HUDEP-2 (cell line): ENCODE data around the gene OR56A5.
"Not testable (repeated sequence)": the region's sequence is repeated elsewhere in the genome, so short reads cannot be mapped to it uniquely, and the experiment has no call there.

Source experiments
- DNase-seq, 76 experiments: peaks; one replicate each; lab custom pipeline; 2025; ENCODE audit not compliant: unreplicated experiment in 76 of 76; lab: John Stamatoyannopoulos, UW

The OR56A5 gene, protein sequence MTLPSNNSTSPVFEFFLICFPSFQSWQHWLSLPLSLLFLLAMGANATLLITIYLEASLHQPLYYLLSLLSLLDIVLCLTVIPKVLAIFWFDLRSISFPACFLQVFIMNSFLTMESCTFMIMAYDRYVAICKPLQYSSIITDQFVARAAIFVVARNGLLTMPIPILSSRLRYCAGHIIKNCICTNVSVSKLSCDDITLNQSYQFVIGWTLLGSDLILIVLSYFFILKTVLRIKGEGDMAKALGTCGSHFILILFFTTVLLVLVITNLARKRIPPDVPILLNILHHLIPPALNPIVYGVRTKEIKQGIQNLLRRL

DNA sequence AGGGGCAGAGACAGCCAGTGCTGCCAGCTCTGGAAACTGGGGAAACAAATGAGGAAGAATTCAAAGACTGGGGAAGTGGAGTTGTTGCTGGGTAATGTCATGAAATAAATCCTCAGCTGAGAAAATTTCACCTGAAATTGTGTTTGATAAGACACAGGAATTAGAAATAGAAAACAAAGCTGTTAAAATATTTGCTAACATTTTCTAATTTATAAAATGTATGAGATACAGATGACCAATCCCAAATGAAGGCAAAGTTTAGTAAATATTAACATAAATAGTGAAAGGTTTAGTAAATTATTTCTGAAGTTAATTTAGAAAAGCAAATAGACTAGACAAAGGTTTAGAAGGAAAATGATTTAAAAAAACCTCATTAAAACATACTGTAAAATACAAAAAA lies at the start of gene OR56A5:
OR56A5 (minus strand) TSS at position 101 of the 400 bp plus-strand sequence; CDS start at position 101, 0 bp downstream.
- no peak for DNase-seq

DNA sequence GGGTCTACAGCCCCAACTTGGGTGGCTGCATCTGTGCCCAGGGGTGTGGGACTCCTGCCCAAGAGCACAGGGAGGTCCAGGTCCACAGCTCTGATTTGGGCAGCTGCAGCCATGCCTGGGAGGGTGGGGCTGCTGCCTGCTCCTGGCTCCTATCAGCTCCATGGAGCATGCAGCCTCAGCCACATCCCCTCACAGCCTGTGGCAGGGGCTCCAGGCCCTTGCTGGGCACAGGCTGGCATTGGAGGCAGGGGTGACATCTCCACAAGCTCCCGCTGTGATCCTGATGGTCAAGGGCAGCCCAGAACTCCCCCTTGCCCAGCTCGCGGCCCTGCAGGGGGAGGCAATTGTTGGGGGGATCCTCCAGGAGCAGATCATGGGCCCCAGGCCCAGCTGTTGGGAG lies 44.7 kb upstream of the OR56A5 start:
- no peak for DNase-seq

DNA sequence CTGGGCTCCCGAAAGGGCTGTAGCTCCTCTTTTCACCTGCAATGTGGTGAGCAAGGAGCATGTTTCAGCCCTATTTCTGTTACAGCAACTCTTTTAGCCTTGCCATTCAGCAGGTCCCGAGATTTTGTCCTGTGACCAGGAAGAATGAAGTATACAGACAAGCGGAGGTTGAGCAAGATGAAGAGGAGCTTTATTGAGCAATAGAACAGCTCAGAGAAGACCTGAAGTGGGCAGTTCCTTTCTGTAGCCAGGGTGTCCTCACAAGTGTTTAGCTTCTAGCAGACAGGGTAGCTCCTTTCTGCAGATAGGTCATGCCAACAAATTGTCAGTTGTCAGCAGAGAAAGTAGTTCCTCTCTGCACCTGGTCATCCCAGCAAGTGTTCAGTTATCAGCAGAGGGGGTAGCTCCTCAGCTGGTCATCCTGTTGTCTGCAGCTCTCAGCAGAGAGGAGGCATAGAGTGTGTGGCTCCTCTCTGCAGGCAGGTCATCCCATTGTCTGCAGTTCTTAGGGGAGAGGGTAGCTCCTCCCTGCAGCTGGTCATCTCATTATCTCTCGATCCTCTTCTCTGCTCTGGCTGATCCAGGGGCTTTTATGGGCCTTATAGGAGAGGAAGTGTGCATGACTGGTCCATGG lies 43.9 kb upstream of the OR56A5 start:
- DNase-seq = no peak

DNA sequence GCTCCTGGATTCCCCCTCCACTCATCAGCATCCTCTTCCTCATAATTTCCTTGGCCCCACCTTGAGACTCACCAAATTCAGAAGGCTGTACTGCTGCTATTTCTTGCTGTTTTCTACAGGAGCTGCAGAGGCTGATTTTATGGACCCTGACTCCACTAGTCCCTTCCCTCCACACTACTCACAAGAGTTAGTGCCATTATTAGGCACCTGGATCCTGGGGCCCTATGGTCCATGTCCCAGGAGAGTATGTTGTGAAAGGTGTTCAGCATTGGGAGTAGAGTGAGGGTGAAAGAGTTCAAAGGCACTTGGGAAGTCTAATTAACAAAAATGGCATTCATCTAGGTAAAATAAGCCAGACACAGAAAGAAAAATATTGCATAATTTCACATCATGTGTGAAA lies 38.6 kb upstream of the OR56A5 start, which contains the start of gene OR56A4:
OR56A4 (minus strand) TSS at position 101 of the 400 bp plus-strand sequence. CDS start 3,954 bp downstream, outside the sequence.
- no peak for DNase-seq

DNA sequence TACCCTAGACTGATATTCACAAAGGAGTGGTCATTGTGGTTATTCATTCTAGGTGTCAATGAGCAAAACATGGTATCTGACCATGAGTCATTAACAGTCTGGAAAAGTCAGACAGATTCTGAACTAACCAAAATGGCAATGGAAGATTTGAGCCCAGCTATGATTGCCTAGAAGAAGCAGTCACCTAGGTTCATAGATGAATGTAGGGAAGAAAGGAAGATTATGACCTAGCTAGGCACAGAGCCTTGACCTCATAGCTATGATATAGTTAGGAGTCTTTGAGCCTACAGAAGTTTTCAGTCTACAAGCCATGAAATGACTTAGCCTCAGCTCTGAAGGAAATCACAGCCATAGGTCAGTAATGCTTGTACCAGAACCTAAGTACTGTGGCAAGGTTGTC lies 38.1 kb upstream of the OR56A5 start:
- DNase-seq = no peak

DNA sequence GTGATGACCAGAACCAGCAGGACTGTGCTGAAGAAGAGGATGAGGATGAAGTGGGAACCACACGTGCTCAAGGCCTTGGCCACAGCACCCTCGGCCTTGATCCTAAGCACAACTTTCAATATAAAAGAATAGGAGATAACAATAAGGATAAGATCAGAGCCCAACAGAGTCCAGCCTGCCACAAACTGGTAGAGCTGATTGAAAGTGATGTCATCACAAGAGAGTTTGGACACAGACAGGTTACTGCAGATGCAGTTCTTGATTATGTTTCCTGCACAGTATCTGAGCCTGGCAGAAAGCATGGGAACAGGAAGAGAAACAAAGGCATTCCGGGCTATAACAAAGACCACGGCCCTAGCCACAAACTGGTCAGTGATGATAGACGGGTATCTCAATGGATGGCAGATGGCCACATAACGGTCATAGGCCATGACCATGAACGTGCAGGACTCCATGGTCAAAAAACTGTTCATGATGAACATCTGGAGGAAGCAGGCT lies 34.0 kb upstream of the OR56A5 start:
- DNase-seq = no peak

DNA sequence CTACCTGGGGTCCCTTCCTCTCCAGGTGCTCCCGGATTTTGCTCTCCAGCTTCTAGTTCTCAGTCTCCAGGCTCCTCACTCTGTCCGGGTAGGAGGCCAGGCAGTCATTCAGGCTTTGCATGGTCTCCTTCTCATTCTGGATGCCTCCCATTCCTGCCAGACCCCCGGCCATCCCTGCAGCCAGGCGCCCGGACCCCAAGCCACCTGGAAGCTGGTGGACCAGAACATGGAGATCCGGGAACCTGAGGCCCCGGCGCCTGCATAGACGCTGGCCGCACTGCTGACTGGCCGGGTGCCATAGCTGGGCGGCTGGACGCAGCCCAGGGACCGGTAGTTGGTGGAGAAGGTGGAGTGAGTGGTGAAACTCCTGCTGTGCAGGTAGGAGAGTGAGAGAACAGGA lies 26.5 kb upstream of the OR56A5 start:
- DNase-seq = no peak

DNA sequence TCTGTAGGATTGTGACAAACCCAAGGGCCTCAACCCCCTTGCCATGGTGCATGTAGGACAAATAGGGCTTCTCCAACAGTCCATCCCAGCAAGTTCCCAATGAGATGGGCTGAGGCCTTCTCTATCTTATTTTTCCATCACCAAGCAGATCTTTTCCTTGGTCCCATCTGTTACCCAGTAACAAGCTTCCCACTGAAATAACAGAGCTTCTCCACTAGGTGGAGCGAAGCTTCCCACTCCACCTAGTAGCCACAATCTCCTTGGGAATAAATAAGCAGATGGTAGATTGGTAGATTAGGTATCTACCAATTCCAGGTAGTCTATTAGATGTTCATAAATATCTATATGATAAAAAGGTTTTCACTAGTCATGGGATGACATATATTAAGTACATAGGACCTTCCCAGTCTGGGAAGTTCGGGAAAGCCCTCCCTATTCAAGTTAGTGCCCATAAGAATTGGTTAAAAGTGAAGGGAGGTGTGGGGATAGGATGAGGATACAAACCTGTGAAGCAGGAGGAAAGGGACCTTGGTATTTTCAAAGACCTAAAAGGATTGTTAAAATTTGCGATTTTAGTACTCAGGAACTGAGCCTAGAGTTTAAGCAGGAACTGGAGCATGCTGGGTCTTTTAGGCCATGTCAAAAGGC lies 24.4 kb upstream of the OR56A5 start:
- DNase-seq = peak in 2 of 76 experiments; percentile 1

DNA sequence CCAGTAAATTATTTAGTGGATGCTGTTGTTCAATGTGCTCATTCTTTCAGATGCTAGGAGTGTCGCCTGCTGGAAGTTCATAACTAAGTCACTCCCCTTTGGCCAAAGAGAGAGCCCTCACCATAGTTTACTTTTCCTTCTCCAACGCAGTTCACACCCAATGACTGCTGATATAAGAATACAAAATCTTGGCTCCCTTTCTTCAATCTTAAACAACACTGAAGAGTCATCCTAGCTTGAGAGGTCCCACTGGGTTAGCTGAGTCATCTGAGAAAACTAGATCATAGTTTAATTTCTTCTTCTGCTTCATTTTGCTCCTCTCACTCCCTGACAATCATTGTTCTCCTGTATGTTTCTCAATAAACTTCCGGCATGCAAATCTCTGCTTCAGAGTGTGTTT lies 23.9 kb upstream of the OR56A5 start:
- DNase-seq = no peak

DNA sequence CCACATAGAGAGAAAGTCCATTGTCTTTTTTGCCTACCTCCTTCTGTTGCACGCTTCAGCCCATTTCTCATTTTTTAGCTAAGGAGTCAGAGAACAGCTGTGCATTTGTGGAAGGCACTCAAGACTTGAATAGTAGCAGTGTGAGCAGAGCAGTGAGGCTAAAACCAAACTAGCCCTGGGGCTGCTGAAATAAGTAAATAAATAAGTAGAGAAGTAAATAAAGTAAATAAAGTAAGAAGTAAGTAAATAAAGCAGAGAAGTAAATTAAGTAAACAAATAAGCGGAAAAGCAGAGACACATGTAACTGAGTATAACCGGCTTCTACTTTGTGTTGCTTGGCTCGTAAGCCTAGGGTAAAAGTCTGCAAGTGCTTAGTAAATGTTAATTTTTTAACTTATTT lies 20.9 kb upstream of the OR56A5 start:
- no peak for DNase-seq

DNA sequence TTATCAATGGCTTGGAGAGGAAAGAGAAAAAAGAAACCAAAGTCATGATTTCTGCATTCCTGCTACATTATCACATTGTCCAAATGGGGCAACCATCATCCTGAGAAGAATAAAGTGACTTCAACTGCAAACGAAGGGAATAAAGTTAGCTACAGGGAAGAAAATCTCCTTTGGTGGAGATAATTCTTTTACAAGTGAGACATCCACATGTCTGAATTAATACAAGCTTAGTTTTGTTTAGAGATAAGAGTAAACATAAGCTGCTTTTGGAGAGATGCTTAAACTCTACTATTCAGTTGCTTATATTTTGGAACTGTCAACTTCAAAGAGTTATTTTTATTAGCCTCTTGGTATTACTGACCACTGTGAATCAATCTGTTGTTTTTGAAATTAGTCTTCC lies 18.6 kb upstream of the OR56A5 start, which contains the start of gene OR52L1:
OR52L1 (minus strand) TSS at position 101 of the 400 bp plus-strand sequence; CDS start at position 46, 55 bp downstream.
- DNase-seq = no peak

DNA sequence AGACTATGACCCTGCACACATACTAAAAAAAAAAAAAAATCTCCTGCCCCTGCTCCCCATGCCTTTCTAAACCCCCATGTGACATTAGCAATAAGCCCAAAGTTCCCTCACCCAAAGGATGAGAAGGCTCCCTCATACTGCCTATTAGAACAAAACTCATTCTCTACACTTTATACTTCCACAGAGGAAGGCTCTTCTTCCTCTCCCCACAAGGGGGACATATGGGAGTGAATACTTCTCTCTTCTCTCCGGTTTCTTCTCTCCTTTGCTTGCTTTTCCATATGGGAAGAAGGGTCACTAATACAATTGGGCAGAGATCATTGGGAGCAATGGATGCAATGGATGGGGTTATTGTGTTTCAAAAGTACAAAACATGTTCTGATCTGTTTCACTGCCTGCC lies 15.1 kb upstream of the OR56A5 start:
- no peak for DNase-seq

DNA sequence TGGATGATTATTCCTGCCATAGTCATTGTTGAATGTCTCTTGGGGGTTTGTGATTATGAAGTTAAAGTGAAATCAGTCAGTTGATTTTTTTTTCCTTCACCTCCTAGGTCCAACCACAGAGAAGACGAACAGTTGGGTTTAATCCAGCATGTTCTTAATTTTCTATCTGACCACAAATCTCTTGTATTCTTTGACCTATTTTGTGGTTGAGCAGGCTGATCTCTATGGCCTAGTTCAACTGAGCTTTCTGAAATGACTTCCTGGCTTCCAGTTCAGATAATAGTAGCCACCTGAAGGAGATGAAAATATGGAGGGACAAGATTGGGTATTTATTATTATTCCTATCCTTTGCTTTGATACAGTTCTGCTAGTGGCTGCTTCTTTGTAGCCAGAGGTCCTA lies 5.2 kb upstream of the OR56A5 start:
- DNase-seq = no peak

DNA sequence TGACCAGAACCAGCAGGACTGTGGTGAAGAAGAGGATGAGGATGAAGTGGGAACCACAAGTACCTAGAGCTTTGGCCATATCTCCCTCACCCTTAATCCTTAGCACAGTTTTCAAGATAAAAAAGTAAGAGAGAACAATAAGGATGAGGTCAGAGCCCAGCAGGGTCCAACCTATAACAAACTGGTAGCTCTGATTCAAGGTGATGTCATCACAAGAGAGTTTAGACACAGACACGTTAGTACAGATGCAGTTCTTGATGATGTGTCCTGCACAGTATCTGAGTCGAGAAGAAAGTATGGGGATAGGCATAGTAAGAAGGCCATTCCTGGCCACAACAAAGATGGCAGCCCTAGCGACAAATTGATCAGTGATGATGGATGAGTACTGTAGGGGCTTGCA lies 586 bp downstream of the OR56A5 start:
- no peak for DNase-seq

DNA sequence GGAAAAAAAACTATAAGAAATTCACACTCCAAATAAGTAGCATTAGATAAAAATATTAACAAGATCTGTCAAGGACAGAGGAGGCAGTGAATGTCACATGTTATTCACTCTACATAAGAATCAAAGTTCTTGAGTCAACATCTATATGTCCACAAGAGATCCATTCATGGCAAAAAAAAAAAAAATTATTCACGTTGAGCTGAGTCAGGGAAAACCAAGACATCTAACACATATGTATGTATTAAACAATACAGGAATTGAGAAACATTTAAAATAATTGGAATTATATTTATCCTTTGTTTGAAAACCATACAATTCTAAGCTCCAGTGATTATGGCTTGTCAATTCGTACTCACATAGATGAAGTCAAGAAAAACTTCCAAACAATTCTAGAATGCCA lies 1.3 kb downstream of the OR56A5 start:
- no peak for DNase-seq

DNA sequence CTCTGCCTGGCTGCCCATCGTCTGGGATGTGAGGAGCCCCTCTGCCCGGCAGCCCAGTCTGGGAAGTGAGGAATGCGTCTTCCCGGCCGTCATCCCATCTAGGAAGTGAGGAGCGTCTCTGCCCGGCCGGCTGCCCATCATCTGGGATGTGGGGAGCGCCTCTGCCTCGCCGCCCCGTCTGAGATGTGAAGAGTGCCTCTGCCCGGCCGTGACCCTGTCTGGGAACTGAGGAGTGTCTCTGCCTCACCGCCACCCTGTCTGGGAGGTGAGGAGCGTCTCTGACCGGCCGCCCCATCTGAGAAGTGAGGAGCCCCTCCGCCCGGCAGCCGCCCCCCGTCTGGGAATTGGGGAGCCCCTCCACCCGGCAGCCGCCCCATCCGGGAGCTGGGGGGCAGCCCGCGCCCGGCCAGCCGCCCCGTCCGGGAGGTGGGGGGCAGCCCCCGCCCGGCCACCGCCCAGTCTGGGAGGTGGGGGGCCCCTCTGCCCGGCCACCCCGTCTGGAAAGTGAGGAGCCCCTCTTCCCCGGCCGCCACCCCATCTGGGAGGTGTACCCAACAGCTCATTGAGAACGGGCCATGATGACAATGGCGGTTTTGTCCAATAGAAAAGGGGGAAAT lies 7.5 kb downstream of the OR56A5 start:
- DNase-seq = not testable (repeated sequence)

DNA sequence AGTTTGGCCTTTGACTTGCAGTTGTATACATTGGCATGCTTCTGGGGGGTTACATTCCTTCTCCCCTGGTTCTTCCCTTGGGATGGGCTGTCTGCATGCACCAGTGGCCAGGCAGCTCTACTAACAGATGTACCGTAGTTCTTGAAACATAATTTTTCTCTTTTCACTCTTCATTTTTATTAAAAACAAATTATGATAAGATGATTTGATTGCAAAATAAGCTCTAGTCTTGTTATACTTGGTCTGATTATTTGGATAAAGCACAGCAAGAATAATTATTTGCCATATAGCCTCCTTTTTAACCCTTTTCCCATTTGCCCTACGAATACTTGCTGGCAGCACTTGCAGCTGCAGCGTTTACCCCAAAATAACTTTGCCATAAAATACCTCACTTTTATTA lies 12.7 kb downstream of the OR56A5 start:
- no peak for DNase-seq

DNA sequence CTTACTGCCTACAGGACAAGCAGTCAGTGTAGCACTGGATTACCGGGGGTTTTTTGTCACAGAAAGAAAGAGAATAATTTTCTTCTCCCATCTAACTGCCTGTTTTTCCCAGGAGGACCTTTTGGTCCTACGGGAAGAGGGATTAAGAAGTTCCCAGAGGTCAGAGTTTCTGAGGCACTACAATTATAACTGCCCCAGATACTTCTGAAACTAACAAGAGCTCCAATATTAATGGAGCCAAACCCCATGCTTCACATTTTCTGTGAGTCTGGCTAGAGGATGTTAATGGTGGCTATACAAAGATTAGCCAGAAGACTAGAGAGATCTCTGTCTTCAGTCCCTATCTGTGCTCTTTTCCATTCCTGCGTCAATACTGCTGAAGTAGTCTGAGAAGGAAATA lies 26.3 kb downstream of the OR56A5 start, which contains the start of gene OR56A3:
OR56A3 (plus strand) TSS at position 301 of the 400 bp plus-strand sequence. CDS start 5,096 bp downstream, outside the sequence.
- DNase-seq = no peak

DNA sequence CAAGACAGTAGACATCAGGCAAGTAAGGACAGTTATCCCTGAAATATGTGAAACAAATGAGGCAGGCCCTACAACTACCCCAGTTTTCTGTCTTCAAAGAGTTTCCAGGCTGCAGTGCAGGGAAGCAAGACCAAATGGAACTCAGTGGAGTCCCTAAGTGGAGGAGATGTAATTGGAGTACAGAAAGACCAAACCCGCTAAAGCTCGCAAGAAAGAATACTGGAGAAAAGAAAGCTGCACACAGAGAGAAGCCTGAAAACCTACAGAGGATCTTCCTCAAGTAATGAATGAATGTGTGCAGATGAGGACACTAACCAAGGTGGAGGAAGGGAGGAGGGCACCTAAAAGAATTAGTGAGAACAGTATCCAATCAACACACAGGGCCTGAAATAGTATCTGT lies 27.5 kb downstream of the OR56A5 start:
- DNase-seq = no peak

DNA sequence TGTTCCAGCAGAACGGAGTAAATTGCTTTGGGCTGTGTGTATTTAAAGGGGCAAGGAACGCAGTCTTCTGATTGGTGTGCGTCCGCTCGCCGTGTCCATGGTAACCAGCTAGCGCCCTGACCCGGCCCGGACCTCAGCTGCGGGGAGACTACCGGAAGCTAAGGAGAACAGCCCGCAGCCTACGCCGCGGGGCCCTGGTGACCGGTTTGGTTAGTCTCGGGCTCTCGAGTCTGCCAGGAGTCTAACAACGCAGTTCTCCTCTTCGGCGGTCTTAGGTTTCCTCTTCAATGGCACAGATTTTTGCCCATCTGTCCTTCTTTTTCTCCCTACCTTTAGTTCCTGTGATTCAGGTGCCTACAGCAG lies 29.7 kb downstream of the OR56A5 start:
- no peak for DNase-seq
